SIG-M5 (cell line): ENCODE results near the gene GCNT4.
"Not testable (repeated sequence)": the region's sequence is repeated elsewhere in the genome, so short reads cannot be mapped to it uniquely, and the experiment has no call there.

Source experiments
- DNase-seq: peaks from one replicate; lab custom pipeline; 2025; lab: John Stamatoyannopoulos, UW

GCNT4 gene, protein sequence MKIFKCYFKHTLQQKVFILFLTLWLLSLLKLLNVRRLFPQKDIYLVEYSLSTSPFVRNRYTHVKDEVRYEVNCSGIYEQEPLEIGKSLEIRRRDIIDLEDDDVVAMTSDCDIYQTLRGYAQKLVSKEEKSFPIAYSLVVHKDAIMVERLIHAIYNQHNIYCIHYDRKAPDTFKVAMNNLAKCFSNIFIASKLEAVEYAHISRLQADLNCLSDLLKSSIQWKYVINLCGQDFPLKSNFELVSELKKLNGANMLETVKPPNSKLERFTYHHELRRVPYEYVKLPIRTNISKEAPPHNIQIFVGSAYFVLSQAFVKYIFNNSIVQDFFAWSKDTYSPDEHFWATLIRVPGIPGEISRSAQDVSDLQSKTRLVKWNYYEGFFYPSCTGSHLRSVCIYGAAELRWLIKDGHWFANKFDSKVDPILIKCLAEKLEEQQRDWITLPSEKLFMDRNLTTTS

DNA sequence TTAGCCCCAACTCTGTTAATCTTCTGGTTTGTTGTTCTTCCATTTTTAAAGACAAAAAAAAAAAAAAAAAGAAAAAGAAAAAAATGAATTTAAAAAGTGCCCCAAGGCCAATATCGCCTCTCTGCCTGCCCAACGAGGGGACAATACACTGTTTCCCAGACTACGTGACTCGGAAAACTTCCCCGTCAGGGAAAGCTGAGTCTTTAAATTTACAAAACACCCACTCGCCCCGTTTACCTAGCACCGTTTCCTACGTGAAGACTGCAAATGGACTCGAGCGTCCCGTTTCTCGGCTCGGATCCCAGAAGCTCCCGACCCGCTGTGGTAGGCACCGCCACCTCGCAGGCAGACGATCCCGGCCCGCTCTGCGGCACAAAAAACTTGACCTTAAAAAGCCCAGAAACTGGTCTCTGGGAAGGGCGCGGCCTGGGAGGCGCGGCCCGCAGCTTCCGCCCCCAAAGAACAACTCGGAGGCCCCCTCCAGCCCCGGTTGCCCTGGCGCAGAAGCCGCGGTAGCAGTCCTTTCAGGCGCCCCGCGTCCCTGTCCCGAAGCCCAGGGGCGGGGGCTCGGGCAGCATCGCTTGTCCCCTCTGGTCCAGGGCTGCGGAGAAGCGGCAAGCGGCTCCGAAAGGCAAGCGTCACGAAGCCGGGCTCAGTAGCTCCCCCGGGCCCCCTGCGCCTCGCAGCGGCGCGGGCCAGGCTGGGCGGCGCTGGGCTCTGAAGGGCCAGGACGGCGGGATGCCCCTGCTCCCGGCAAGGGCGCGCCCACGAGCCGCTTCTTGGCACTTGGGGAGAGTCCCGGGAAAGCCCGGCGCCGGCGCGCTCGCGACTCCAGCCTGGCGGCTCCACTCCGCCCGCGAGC lies at the start of gene GCNT4:
TSS of gene GCNT4 (minus strand) at position 367 of the 862 bp plus-strand sequence. CDS start 22,521 bp downstream, outside the sequence.
- DNase-seq: no peak

DNA sequence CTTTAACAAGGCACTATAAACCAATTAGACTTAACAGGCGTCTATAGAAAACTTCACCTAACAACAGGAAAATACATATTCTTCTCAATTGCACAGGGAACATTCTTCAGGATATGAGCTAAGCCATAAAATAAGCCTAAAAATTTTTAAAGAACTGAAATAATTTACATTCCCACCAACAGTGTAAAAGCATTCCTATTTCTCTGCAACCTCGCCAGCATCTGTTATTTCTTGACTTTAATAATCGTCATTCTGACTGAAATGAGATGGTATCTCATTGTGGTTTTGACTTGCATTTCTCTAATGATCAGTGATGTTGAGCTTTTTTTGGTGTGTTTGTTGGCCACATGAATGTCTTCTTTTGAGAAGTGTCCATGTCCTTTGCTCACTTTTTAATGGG lies 43.6 kb upstream of the GCNT4 start:
- DNase-seq: not testable (repeated sequence)

DNA sequence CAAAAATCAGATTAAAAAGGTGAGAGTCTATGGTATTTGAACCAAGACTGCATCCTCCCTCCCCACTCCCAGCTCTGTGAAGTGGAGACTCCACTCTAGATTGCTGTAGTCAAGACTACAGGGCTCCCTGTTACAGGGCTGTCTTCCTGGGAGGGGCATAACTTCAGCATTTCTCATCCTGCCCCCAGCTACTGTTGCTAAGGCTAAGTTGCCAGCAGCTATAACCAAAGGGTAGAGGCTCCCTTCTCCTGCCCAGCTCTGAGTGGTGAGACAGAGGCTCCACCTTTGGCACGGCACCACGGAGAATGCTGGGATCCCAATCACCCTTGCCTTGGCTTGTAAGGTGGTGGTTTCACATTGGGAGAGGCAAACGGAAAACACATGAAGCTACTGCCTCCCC lies 39.2 kb upstream of the GCNT4 start:
- no peak for DNase-seq

DNA sequence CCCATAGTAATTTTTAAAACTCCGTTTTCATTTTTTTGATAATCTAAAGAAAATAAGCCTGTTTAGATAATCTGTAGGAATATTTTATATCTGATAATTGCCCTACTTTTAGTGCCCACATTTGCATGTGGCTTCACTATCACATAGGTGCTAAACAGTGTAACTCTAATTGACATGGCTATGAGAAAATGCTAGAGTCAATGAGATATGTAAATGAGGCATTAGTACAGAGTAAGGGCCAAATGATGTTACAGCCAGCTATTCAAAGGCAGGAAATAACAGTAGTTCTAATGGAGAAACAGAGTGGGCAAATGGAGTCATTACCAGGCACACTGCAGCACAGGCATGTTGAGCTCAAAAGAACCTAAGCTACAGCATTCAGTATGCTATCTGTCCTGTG lies 37.3 kb upstream of the GCNT4 start:
- no peak for DNase-seq

DNA sequence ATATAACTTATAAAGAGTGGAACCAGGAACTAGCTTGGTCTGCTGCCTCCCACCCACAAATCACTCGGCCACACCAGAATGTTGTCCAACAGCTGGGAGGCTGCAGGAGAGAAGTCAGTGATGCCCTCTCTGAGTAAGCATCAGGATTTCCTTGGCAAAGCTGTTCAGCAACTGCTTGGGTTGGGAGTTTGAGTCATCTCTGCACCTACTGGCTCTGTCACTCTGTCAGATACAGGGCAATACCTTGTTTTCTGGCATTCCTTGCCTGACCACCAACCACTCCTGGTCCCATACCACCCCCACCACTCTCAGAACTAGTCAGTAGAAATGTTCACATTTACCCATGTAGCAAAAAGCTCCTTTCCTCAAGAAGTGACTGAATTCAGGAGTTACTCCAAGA lies 36.8 kb upstream of the GCNT4 start:
- DNase-seq: no peak

DNA sequence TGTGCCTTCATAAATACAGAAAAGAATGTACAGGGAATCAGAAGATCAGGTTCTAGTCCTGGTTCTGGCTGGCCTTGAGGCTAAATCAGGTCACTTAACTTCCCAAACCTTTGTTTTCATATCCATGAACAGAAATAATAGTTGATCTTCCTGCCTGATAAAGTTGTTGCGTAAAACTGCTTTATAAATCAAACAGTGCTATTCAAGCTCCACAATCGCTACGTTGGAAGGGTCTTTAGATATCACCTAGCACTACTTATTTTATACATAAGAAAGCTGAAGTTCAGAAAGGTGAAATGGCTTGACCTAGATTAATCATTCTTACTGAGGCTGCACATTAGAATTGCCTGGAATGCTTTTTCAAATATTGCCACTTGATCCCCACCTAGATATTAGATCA lies 36.3 kb upstream of the GCNT4 start:
- no peak for DNase-seq

DNA sequence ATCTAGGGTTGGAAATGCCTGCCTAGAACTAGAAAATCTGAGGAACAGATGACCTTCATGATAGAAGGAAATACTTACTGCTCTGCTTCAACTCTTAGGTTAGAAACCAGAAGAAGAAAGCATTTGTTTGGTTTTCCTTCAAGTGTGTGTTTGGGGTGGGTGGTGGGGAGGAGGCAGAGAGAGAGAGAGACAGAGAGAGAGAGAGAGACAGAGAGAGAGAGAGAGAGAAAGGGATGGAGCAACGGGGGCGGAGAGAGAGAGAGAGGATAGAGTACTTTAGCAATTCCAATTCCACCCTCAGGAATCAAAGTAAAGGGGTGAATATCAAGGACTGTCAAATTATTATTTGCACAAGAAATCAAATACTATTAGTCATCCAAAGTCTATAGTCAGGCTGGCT lies 29.2 kb upstream of the GCNT4 start:
- DNase-seq: no peak

DNA sequence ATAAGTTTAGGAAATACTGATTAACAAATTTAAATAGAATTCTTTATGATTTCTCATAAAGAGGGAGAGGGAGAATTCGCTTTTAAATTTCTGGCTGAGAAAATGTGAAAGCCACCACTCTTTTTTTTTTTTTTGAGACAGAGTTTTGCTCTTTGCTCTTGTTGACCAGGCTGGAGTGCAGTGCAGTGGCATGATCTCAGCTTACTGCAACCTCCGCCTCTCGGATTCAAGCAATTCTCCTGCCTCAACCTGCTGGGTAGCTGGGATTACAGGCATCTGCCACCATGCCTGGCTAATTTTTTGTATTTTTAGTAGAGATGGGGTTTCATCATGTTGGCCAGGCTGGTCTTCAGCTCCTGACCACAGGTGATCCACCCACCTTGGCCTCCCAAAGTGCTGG lies 27.0 kb upstream of the GCNT4 start:
- not testable (repeated sequence) for DNase-seq

DNA sequence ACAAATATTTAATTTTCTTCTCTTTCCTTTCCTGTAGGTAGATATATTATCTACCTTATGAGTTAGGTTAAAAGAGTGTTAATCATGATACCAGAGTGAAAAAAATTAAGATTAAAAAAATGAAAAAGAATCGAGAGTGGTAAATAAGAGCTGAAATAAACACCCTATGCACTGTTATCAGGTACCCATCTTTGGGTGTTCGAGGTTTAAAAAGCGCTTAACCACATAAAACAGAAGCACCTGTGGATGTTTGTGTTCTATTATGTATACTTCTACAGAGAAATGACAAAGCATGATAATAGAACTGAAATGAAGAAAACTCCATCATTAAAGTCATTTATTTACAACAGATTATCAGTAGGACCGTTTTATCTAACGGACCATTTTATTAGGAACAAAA lies 25.7 kb upstream of the GCNT4 start:
- DNase-seq: no peak

DNA sequence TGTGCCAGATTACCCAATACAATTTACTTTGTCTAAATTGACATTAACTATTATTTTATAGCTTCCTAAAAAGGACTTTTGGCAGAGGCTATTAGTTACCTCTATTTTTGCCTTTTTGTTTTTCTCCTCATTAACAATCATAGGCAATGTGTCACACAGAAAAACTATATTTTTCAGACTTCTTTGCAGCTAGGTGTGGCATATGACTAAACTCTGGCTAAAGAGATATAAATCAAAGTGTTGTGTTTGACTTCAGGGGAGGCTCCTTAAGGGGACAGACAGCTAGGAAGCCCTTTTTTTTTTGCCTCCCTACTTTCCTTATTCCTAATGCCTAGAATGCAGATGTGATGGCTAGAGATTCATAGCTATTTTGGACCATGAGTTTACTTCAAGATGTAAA lies 19.7 kb upstream of the GCNT4 start:
- no peak for DNase-seq

DNA sequence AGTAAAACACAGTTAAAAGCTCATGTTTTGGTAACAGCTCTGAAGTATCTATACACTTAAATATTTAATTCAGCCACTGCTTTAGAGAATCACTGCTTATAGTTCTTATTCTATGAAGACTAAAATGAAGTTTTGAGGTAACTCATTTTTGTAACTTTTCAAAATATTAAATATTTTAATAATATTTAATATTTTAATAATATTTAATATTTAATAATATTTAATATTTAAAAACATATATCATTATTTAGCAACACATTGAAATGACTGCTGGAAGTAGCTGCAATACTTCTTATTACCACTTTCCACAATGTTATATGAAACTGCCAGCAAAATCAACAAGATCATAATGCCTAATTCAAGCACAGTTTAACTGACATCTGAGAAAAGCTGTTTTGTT lies 18.7 kb upstream of the GCNT4 start:
- no peak for DNase-seq

DNA sequence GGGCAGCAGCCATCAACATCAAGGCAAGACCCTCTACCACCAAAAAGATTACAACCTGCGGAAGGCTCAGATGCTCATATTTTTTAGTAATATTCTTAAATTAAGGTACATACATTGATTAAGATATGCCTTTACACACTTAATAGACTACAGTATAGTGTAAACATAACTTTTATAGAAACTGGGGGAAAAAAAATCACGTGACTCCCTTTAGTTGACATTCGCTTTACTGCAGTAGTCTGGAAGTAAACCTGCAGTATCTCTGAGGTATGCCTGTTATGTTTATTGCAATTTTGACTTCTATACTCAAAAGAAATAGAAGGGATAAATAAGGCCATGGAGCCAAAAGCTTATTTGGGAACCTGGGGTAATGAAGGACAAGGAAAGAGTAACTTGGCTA lies 15.1 kb upstream of the GCNT4 start:
- DNase-seq: no peak

DNA sequence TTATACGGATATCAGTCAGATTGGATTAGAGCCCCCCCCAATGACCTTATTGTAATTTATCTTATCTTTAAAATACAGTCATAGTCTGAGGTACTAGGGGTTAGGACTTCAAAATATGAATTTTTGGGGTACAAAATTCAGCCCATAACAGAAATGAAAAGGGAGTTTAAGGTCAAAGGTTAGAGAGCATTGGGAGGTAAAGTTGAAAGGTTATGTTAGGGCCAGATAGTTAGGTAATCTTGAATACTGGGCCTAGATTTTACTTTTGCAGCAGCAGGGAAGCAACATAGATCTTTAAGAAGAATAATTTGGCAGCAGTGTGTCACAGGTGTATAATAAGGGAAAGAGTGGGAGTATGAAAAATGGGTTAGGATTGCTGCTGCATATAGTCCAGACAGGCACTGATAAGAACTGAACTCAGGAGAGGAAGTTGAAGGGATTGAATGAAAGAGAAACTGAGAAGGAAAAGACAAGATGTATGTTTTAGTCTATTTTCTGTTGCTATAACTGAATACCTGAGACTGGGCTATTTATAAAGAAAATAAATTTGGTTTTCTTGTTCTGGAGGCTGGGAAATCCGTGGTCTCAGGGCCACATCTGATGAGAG lies 10.7 kb upstream of the GCNT4 start:
- DNase-seq: no peak

DNA sequence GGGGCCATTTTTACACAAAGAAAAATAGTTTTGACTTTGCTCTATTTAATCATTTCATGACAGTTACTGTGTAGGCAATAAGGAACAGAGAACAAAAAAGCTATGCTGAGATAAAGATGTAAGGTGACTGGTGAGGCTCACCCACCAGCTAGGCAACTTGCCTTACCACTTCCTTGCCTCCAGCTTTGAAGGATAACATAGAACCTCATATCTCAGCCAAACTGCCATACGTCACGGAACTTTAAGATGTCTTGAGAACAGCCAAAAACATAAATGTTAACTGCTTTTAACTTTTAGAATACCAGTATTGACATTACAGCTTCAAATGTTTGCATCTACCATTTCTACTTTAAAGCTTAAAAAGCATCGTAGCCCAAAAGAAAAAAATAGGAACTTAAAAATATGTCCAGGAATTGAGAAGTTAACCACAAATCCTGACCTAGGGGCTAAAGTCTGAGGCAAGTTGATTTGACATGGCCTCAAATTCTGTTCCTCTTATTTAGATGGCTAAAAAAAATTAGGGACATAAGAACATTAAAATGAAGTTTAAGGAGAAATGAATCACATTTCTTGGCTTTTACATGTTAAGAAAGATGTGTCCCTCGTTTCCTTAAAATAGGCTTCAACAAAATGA lies 7.7 kb upstream of the GCNT4 start:
- DNase-seq: no peak

DNA sequence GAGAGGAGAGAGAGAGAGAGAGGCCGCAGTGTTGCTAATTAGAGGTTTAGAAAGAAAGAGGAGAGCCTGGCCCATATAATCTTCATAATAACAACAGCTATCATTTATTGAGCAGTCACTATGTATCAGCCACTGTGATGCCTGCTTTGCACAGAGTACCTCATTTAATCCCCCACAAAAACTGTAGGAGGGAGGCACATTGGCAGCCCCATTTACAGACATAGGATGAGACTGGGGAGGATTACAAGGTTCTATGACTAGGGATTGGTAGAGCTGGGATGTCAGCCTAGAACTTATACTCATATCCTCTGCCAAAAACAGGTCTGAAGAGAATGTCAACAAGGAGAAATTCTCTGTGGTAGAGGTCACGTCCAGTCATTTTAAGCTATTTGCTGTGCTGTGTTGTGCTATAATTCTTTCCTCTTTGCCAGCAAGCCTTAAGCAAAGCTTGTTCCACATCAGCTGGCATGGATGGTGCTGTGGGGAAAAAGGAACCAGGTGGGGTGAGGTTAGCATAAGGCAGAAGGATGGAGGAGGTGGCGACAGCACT lies 6.7 kb upstream of the GCNT4 start:
- no peak for DNase-seq

DNA sequence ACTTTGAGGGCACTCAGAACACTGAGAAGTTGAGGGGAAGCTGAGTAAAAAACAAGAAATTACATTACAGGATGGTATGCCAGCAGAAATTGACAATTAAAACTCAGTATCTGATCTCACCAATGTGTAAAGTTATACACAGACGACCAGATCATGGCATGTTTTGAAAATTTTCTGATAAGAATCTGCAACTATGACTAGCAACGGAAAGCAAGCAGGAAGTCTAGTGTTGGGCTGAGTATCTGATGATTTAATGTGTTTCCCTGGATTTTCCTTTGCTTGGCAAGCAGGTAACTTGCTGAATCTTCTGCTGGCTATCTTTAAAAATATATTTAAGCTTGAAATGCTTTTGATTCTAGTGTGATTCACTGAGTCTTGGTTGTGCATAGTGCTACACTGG lies 5.2 kb upstream of the GCNT4 start:
- DNase-seq: no peak

DNA sequence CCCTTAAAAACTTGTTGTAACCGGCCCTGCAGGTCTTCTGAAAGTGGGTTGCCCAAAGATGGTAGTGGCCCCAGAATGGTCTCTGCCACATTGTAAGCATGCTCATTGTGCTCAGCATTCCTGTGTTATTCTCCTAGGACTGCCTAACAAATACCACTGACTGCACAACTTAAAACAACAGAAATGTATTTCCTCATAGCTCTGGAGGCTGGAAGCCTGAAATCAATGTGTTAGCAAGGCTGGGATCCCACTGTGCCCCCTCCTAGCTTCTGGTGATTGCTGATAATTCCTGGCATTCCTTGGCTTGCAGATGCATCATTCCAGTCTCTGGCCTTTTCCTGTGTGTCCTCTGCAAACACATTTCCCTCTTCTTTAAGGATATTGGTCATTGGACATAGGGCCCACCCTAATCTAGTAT lies 3.4 kb upstream of the GCNT4 start:
- DNase-seq: no peak

DNA sequence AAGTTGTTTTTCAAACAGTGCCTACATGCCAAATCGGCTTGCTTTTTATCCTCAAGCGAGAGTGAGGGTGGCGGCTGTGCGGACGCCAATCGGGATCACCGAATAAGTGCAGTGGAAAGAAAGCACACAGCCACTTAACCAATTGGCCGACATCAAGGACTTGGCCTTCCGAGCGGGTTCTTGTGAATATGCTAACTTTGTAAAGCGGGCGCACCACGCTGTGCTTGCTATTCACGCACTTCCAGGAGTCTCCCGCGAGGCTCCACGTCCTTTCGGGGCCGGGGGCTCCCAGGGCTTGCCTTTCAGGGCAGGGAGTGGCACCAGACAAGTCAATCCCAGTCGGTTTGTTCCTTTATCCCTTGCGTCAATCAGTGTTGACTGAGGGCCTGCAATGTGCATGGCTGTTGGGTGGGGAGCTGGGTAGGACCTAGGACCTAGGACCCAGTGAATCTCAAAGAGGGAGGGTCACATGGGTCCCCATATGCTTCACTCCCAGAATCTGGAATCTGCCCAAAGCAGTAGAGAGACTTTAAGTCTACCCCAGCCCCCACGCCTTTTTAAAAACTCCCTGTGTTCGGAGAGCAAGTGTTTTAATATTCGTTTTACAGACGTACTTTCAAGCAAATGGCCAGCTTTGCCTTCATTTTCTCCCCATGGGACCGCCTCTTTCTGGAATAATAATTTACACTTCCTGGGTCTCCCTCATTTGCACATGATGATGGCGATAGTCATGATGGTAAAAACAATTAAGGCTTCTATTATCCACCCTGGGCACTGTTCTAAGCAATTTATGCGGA lies 2.0 kb upstream of the GCNT4 start:
- DNase-seq: no peak

DNA sequence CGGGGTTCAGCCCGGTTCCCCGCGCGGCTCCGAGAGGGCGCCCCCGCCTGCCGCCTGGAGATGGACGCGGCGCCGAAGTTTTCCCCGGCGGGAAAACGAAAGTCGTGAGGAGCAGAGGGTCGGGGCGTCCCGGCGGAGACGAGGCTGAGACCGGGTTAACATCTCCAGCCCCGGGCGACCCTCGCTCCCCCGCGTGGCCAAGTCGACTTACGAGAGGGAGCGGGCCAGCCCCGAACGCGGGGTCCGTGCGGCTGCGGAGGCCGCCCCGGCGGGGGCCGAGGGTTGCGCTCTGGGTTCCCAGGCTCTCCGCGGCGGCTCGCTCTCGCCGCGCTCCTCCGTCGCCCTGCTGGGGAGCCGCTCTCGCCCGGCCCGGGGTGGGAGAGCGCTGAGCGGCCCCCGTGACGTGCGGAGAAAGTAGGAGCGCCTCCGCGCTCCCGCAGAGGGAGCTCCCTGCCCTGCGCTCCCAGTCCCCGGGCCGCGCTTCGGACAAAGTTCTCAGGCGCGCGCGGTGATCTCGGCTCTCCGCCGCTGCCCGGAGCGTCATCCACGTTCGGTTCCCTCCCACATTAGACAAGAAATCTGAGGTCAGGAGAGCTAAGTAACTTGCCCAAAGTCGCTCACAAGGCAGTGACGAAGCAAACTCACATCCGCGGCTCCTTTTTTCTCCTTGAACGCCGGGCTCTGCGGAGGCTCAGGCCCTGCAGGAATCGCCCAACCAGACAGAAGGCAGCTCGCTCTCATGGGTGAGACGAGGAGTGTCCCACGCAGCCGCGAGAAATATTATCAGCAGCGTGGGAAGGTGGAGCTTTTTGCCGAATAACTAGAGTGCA lies 1.2 kb upstream of the GCNT4 start:
- DNase-seq: no peak

DNA sequence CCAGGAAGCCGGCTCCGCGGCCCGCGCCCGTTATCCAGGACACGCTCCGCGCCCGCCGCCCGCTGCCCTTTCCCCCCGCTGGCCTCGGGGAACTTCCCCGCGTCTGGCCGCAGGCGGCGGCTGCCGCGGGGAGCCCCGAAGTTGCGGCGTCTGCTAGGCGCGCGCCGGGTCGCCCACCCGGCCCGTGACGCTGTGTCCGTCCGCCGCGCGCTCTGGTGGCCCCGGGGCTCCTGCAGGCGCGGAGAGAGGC lies 621 bp upstream of the GCNT4 start:
- DNase-seq: no peak
